ENCODE data around the gene SECISBP2. TPM values are rescaled to one million over a fixed set of nuclear protein-coding genes. Genes with fewer than 3 reads are reported as not detected.

Gene SECISBP2
- total and polyA plus RNA-seq, 2 donors from 2014 or later: 27.0 to 59.8 TPM

- no peak overlapping the region for H3K27ac ChIP-seq (ENCODE audit: low read depth in 2 of 2, low read length in 2 of 2)
Observed at GRCh38 chr9:89408628-89409101, 90.4 kb downstream of the SECISBP2 start.

More at GRCh38 chr9:89408628-89409101, 90.4 kb downstream of the SECISBP2 start:
- peaks cover 0 to 3% (median 0%) of the 10 kb centered on the region in 3 donors for H3K9me3 ChIP-seq (ENCODE audit: control insufficient read depth in 2 of 3, insufficient read depth in 1 of 3, low read length in 3 of 3)
- intact Hi-C loops (cut with DNase I): no loop called here
- no peaks in the 10 kb centered on the region for H3K27me3 ChIP-seq (ENCODE audit: control insufficient read depth, insufficient read depth, low read length)
- TF ChIP-seq, protein P1, sequence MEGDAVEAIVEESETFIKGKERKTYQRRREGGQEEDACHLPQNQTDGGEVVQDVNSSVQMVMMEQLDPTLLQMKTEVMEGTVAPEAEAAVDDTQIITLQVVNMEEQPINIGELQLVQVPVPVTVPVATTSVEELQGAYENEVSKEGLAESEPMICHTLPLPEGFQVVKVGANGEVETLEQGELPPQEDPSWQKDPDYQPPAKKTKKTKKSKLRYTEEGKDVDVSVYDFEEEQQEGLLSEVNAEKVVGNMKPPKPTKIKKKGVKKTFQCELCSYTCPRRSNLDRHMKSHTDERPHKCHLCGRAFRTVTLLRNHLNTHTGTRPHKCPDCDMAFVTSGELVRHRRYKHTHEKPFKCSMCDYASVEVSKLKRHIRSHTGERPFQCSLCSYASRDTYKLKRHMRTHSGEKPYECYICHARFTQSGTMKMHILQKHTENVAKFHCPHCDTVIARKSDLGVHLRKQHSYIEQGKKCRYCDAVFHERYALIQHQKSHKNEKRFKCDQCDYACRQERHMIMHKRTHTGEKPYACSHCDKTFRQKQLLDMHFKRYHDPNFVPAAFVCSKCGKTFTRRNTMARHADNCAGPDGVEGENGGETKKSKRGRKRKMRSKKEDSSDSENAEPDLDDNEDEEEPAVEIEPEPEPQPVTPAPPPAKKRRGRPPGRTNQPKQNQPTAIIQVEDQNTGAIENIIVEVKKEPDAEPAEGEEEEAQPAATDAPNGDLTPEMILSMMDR (IDR thresholded peaks at IDR 0.05; ENCODE audit: borderline replicate concordance, extremely low read depth, insufficient read depth): no peak
- FAIRE-seq (no peak), DNase-seq (peak in 1 of 5 donors; percentile 81)
- no peak overlapping the region for H3K4me3 ChIP-seq (ENCODE audit: low read length in 3 of 3)
- peaks cover 0 to 28% (median 9%) of the 10 kb centered on the region in 3 donors for H3K4me1 ChIP-seq (ENCODE audit: control insufficient read depth in 2 of 3, insufficient read depth in 2 of 3, low read depth in 1 of 3, low read length in 3 of 3)
- no peak overlapping the region for H3K9ac ChIP-seq (ENCODE audit: low read length in 3 of 3)
- peaks cover 0 to 5% (median 3%) of the 10 kb centered on the region in 3 donors for H3K36me3 ChIP-seq (ENCODE audit: control insufficient read depth in 2 of 3, insufficient read depth in 3 of 3, low read length in 3 of 3)

Small RNA genes lying within 50 kb of the gene (microRNA-seq; reads per million reads assigned to microRNA genes)
- gene MIR3153: not detected

Other genes with a start within 250 kb of the SECISBP2 start
- 1.5 TPM for gene SHC3, start 139.7 kb upstream of the SECISBP2 start, total RNA-seq
- gene SHC3, start 139.7 kb upstream of the SECISBP2 start, polyA plus RNA-seq (ENCODE audit: insufficient read depth, low read depth, low replicate concordance): 0.95 TPM
- 7.0 TPM for gene CKS2, start 7.3 kb upstream of the SECISBP2 start, total RNA-seq
- 72.8 TPM for gene CKS2, start 7.3 kb upstream of the SECISBP2 start, polyA plus RNA-seq (ENCODE audit: insufficient read depth, low read depth, low replicate concordance)
- 147 TPM for gene SEMA4D, start 179.6 kb downstream of the SECISBP2 start, total RNA-seq
- gene SEMA4D, start 179.6 kb downstream of the SECISBP2 start, polyA plus RNA-seq (ENCODE audit: insufficient read depth, low read depth, low replicate concordance): 18.9 TPM